ENCODE results near the gene NETO1. TPM values are rescaled to one million over a fixed set of nuclear protein-coding genes. Genes with fewer than 3 reads are reported as not detected.

NETO1 gene
- total and polyA plus RNA-seq, 2 experiments from 2014 or later = 10.8 to 20.7 TPM

DNA sequence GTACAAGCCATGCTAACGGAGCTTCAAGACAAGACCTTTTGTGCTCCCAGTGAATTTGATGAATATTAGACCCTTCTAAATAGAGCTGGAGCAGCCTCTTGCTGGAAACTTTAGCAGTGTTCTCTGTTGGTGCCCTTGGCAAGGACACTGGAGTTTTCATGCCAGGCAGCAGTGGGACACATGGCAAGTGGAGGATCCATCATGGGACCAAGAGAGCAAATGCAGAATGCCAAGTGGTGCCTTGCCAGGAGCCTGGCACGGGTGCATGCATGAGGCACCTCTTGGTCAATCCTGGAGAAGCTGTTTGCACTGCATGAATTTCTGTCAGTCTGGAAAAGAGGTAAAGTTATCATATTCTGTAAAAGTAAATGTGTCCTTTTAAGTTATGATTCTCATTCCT, 59.1 kb downstream of the NETO1 start (continued):
- TF ChIP-seq ETS1 (IDR thresholded peaks at IDR 0.05) (no peak), EZH2phosphoT487 (IDR thresholded peaks at IDR 0.05; ENCODE audit: unreplicated experiment) (no peak), CREB1 (CRISPR knock-in tag; IDR thresholded peaks at IDR 0.05; ENCODE audit: low read depth) (no peak), EZH2 (IDR thresholded peaks at IDR 0.05; ENCODE audit: low read depth, unreplicated experiment) (no peak), CTCF (conservative IDR thresholded peaks at IDR 0.05; ENCODE audit: low read depth in 2 of 2) (no peak), REST (IDR thresholded peaks at IDR 0.05; ENCODE audit: unreplicated experiment) (no peak), JUNB (IDR thresholded peaks at IDR 0.05; ENCODE audit: unreplicated experiment) (no peak)

- Mint-ChIP-seq H3K27ac (no peak overlapping the region), H3K36me3 (ENCODE audit: low read depth) (peaks cover 35% of the 10 kb centered on the region), H3K9me3 (peaks cover 13% of the 10 kb centered on the region; the same call in 2 of the 3 replicates), H3K4me1 (peaks cover 11% of the 10 kb centered on the region), H3K27me3 (ENCODE audit: insufficient read depth, low read depth, poor library complexity) (no peaks in the 10 kb centered on the region), H3K4me3 (no peak overlapping the region)
- Histone ChIP-seq H3K36me3 (ENCODE audit: insufficient read depth) (no peaks in the 10 kb centered on the region), H4K20me1 (replicated peaks; ENCODE audit: insufficient read depth) (no peaks in the 10 kb centered on the region; the same call in 1 of the 2 replicates), H3F3A (replicated peaks; ENCODE audit: low read depth) (no peaks in the 10 kb centered on the region), H2AFZ (no peak overlapping the region), H3K27me3 (ENCODE audit: insufficient read depth) (no peaks in the 10 kb centered on the region), H3K27ac (ENCODE audit: low read depth) (no peak overlapping the region), H3K79me2 (replicated peaks; ENCODE audit: insufficient read depth) (no peaks in the 10 kb centered on the region), H3K4me2 (no peak overlapping the region), H3K4me1 (ENCODE audit: insufficient read depth) (no peaks in the 10 kb centered on the region), H3K9me2 (ENCODE audit: insufficient read depth) (no peaks in the 10 kb centered on the region), H3K4me3 (no peak overlapping the region)
- ATAC-seq (no peak), DNase-seq (ENCODE audit: low spot score) (no peak)
- no peak for TF ChIP-seq EZH2 (IDR thresholded peaks at IDR 0.05; ENCODE audit: low read depth, unreplicated experiment)
- TF ChIP-seq ETS1 (IDR thresholded peaks at IDR 0.05) = no peak
- no peak for TF ChIP-seq STAT1 (IDR thresholded peaks at IDR 0.05; ENCODE audit: unreplicated experiment)
- TF ChIP-seq ZNF462 (CRISPR knock-in tag; IDR thresholded peaks at IDR 0.05) = no peak
- no peak for TF ChIP-seq EZH2phosphoT487 (IDR thresholded peaks at IDR 0.05; ENCODE audit: unreplicated experiment)
- TF ChIP-seq ZNF331 (CRISPR knock-in tag; IDR thresholded peaks at IDR 0.05; ENCODE audit: low read depth) = no peak
Observed at GRCh38 chr18:72799106-72799505, 68.7 kb downstream of the NETO1 start.

Data from GM23338 (cell line).